Measurements from ENCODE around the gene TKTL1. TPM values are rescaled to one million over a fixed set of nuclear protein-coding genes. Genes with fewer than 3 reads are reported as not detected.

TKTL1 gene
- total and polyA plus RNA-seq, 2 of the 4 experiments (the other 2 are of a cell fraction) = not detected

GRCh38 chrX:154349979-154350378 is 54.4 kb downstream of the TKTL1 start:
- H2BK120ac ChIP-seq (ENCODE audit: low read depth, low read length) = no peak overlapping the region
- no peak overlapping the region for H3K56ac ChIP-seq (ENCODE audit: extremely low read depth, insufficient read depth, low read length)
- H3K23ac ChIP-seq (ENCODE audit: low read depth, low read length) = no peak overlapping the region
- in situ Hi-C loops (cut with MboI; ENCODE audit: low sequenced_read_pairs) (no loop called here), dilution Hi-C loops (cut with HindIII; ENCODE audit: low sequenced_read_pairs, unreplicated experiment) (no loop called here), intact Hi-C loops (cut with micrococcal nuclease) (no loop called here)
- no peak overlapping the region for H2BK5ac ChIP-seq (ENCODE audit: low read depth, low read length, poor library complexity, severe bottlenecking)
- TF ChIP-seq USF2 (IDR thresholded peaks at IDR 0.05; ENCODE audit: low read depth, low read length) (no peak), RCOR1 (IDR thresholded peaks at IDR 0.05; ENCODE audit: insufficient replicate concordance, low read length) (no peak), NFE2L2 (IDR thresholded peaks at IDR 0.05; ENCODE audit: low read depth, low read length) (no peak), CHD1 (IDR thresholded peaks at IDR 0.05; ENCODE audit: low read depth, low read length) (no peak)
- no peak overlapping the region for H3K27ac ChIP-seq (ENCODE audit: insufficient read depth, low read length)
- no TSS peak for BruUV-seq (replicated peaks)
- no peak overlapping the region for H3K4ac ChIP-seq (ENCODE audit: low read depth, low read length)
- H3K4me1 ChIP-seq (ENCODE audit: control insufficient read depth, insufficient read depth, low read length) = no peaks in the 10 kb centered on the region
- H3K14ac ChIP-seq (replicated peaks; ENCODE audit: low read depth, low read length) = no peak overlapping the region
- H3K36me3 ChIP-seq (ENCODE audit: control insufficient read depth, insufficient read depth, low read length) = peaks cover 70% of the 10 kb centered on the region
- H3K79me1 ChIP-seq (ENCODE audit: low read depth in 1 of 2, low read length in 2 of 2) = peaks cover 3 to 32% of the 10 kb centered on the region in 2 experiments; a peak in 3 of 4 replicates
- WGBS, 2 experiments (ENCODE audit: extremely low coverage in 2 of 2, insufficient read length in 1 of 2) = 78% methylated on average over 8 of the region's 15 CpGs; no CpG with 5 or more reads in 1 of the 2 experiments
- ChIA-PET POLR2A (ENCODE audit: unreplicated experiment) (no interaction called here), CTCF (no interaction called here)
- H3K27me3 ChIP-seq (ENCODE audit: control insufficient read depth, insufficient read depth, low read length) = no peaks in the 10 kb centered on the region
- H4K5ac ChIP-seq (ENCODE audit: low read depth, low read length) = no peak overlapping the region
- no peak overlapping the region for H3K4me2 ChIP-seq (ENCODE audit: low read depth, low read length)
- peaks cover 79% of the 10 kb centered on the region for H4K20me1 ChIP-seq (ENCODE audit: insufficient read depth, low read length)
- peak overlapping the region; percentile 32 for H2AFZ ChIP-seq (replicated peaks; ENCODE audit: low read length, poor library complexity)
- H4K91ac ChIP-seq (ENCODE audit: insufficient read depth, low read depth, low read length) = no peak overlapping the region
- H2BK15ac ChIP-seq (ENCODE audit: low read depth, low read length) = no peak overlapping the region
- H2AK5ac ChIP-seq (ENCODE audit: low read depth, low read length) = no peak overlapping the region
- H4K8ac ChIP-seq (ENCODE audit: low read depth in 2 of 2, low read length in 2 of 2) = no peak overlapping the region
- DNase-seq = no peak
- H3K9me3 ChIP-seq (ENCODE audit: control insufficient read depth, insufficient read depth, low read length) = no peaks in the 10 kb centered on the region; the same call in 1 of the 2 replicates
- ATAC-seq (ENCODE audit: low read depth) = no peak
- H2BK20ac ChIP-seq (ENCODE audit: low read depth, low read length) = no peak overlapping the region
- H3K4me3 ChIP-seq (ENCODE audit: insufficient read depth, low read depth, low read length) = no peak overlapping the region
- H3K9ac ChIP-seq (ENCODE audit: low read depth, low read length) = no peak overlapping the region
- H3K18ac ChIP-seq (ENCODE audit: low read depth, low read length) = no peak overlapping the region
- H2AK9ac ChIP-seq (replicated peaks; ENCODE audit: low read depth, low read length, poor library complexity) = peak overlapping the region; percentile 63
- no peaks in the 10 kb centered on the region for H3K9me1 ChIP-seq (ENCODE audit: insufficient read depth, low read length)
